GM12878 (cell line): Measurements from ENCODE around the gene SUGP2. TPM values are rescaled to one million over a fixed set of nuclear protein-coding genes. Genes with fewer than 3 reads are reported as not detected.

ENCODE experiments used
- ATAC-seq: fragments of 200-7000 bp; cut with Tn5 transposase; 3 replicates; pipeline ENCODE4 v1.9.1; 2020; ENCODE audit warnings: mild to moderate bottlenecking, moderate library complexity
- BruUV-seq: library from RNA; stranded (reverse); fragments of 400-500 nt; replicated peaks from 2 replicates; lab custom pipeline; 2021; lab: Mats Ljungman, UMichigan
- CTCF ChIA-PET: fragments of 300-600 bp; sonication (Branson Sonifier 250); formaldehyde crosslinking; extraction: SDS; loops from one replicate; lab custom pipeline; 2021; ENCODE audit warnings: inconsistent platforms; lab: Yijun Ruan, JAX
- POLR2A ChIA-PET: fragments of 350-600 bp; formaldehyde crosslinking; extraction: SDS; loops from one replicate; lab custom pipeline; 2021; ENCODE audit warnings: inconsistent platforms; lab: Charles Lee
- RAD21 ChIA-PET: fragments of 300-600 bp; sonication (Branson Sonifier 250); formaldehyde crosslinking; loops from one replicate; lab custom pipeline; 2023; ENCODE audit warnings: antibody characterized with exemption; ENCODE audit not compliant: unreplicated experiment; lab: Charles Lee
- SMC1A ChIA-PET: fragments of 300-600 bp; sonication (Branson Sonifier 250); formaldehyde crosslinking; loops from one replicate; lab custom pipeline; 2023; ENCODE audit not compliant: unreplicated experiment, uncharacterized antibody; lab: Charles Lee
- DNase-seq: peaks from one replicate; pipeline ENCODE4 v3.0.0-alpha.2; 2011; ENCODE audit warnings: low read depth, low spot score
- FAIRE-seq: peaks from 3 replicates; lab custom pipeline; 2011; peaks lifted over from hg19 to GRCh38; lab: Jason Lieb, UNC
- H2AFZ ChIP-seq: 2 replicates; pipeline ENCODE4 v1.6.0; 2011; ENCODE audit warnings: low read depth, low read length, control low read depth; ENCODE audit not compliant: control insufficient read depth
- H3K27ac ChIP-seq: 2 replicates; pipeline ENCODE4 v1.5.1; 2011; ENCODE audit warnings: control low read depth; ENCODE audit not compliant: control insufficient read depth, insufficient read depth
- H3K27me3 ChIP-seq, 2 experiments: replicated peaks in 1 of 2; 2 replicates each; pipeline versions ENCODE4 v1.6.0 to v1.6.1; 2011; ENCODE audit warnings: low read length in 1 of 2; ENCODE audit not compliant: control insufficient read depth in 2 of 2, insufficient read depth in 2 of 2
- H3K36me3 ChIP-seq, 2 experiments: 2 replicates each; pipeline ENCODE4 v1.5.1; 2011; ENCODE audit warnings: low read length in 1 of 2; ENCODE audit not compliant: control insufficient read depth in 2 of 2, insufficient read depth in 2 of 2
- H3K4me1 ChIP-seq: 2 replicates; pipeline ENCODE4 v1.6.1; 2011; ENCODE audit warnings: mild to moderate bottlenecking, low read length, moderate library complexity, mixed read lengths; ENCODE audit not compliant: control insufficient read depth, insufficient read depth
- H3K4me2 ChIP-seq: 2 replicates; pipeline ENCODE4 v1.6.0; 2011; ENCODE audit warnings: control low read depth; ENCODE audit not compliant: control insufficient read depth, insufficient read depth
- H3K4me3 ChIP-seq: fragments of 200-600 bp; sonication (generic); 2 replicates; pipeline ENCODE4 v1.5.1; 2016
- H3K79me2 ChIP-seq: 2 replicates; pipeline ENCODE4 v1.6.0; 2011; ENCODE audit warnings: low read length; ENCODE audit not compliant: control insufficient read depth, insufficient read depth
- H3K9ac ChIP-seq: 2 replicates; pipeline ENCODE4 v1.8.0; 2011; ENCODE audit warnings: low read length, control low read depth, mixed read lengths; ENCODE audit not compliant: control insufficient read depth, insufficient read depth
- H3K9me3 ChIP-seq: replicated peaks from 3 replicates; pipeline ENCODE4 v1.5.1; 2011; ENCODE audit warnings: mild to moderate bottlenecking, low read length; ENCODE audit not compliant: control insufficient read depth, insufficient read depth
- H4K20me1 ChIP-seq: 2 replicates; pipeline ENCODE4 v1.6.0; 2011; ENCODE audit not compliant: control insufficient read depth, insufficient read depth
- CBX3 ChIP-seq: fragments of 200-600 bp; sonication (generic); IDR thresholded peaks from 2 replicates; pipeline ENCODE4 v1.6.1; 2016; ENCODE audit warnings: low read depth, borderline replicate concordance
- SUZ12 ChIP-seq: fragments of 200-600 bp; sonication (generic); IDR thresholded peaks from one replicate; pipeline ENCODE4 v1.6.1; 2018; ENCODE audit warnings: antibody characterized with exemption, mild to moderate bottlenecking; ENCODE audit not compliant: unreplicated experiment
- ZNF217 ChIP-seq: fragments of 450-650 bp; IDR thresholded peaks from 2 replicates; pipeline ENCODE4 v1.6.1; 2017; ENCODE audit warnings: antibody characterized with exemption, mild to moderate bottlenecking
- ZNF24 ChIP-seq: fragments of 450-650 bp; IDR thresholded peaks from 2 replicates; pipeline ENCODE4 v1.6.1; 2017; ENCODE audit warnings: antibody characterized with exemption, mild to moderate bottlenecking
- WGBS: methylation state at CpG from one replicate; pipeline ENCODE4 v1.1.6; 2016; ENCODE audit warnings: low lambda C conversion rate; ENCODE audit not compliant: insufficient replicate concordance, insufficient coverage; ENCODE audit errors: missing lambda C conversion rate; 5-methylcytosine and 5-hydroxymethylcytosine counted together
- in situ Hi-C: fragments of 300-500 bp; cut with MboI; formaldehyde crosslinking; loops from 9 replicates; pipeline ENCODE4 v1.14.3; 2018; ENCODE audit warnings: mixed read lengths
- intact Hi-C: fragments of 100-400 bp; cut with micrococcal nuclease; formaldehyde crosslinking; loops from one replicate; pipeline ENCODE4 v1.14.2; 2022; ENCODE audit not compliant: unreplicated experiment
- polyA plus RNA-seq, 11 experiments: library from polyadenylated mRNA; depleted of rRNA in 4 of 11; unstranded in 6 of 11; stranded (reverse) in 5 of 11; fragments of >200 nt; fragmentation: Nextera tagmentation in 4 of 11; fragmentation: Illumina TruSeq in 1 of 11; extraction: Ambion mirVana in 4 of 11; extraction: Trizol in 1 of 11; gene quantifications; 1 replicate in 1 of 11; 2 replicates in 10 of 11; pipeline versions ENCODE4 v1.2.1 to v1.2.3, GENCODE V29; 2011 to 2016; ENCODE audit warnings: inconsistent platforms in 2 of 11, missing spikeins in 2 of 11, low read depth in 1 of 11
- total RNA-seq, 4 experiments: library from RNA; depleted of rRNA in 3 of 4; stranded (reverse); fragments of >200 nt in 3 of 4; fragmentation: Illumina TruSeq in 1 of 4; extraction: Trizol in 1 of 4; gene quantifications; 2 replicates each; pipeline versions ENCODE4 v1.2.1 to v1.2.3, GENCODE V29; 2013 to 2021
- TF ChIP-seq, protein P1 (sequence below): IDR thresholded peaks from 2 replicates; pipeline ENCODE4 v1.6.1; 2011; ENCODE audit warnings: mild to moderate bottlenecking, low read depth, low read length, moderate library complexity; ENCODE audit not compliant: insufficient replicate concordance

The SUGP2 gene
- total and polyA plus RNA-seq, 10 of the 15 experiments (the other 5 are each of a cell fraction or from before 2014, with no cell fraction given) = 15.0 to 120 (median 57.2) TPM

DNA sequence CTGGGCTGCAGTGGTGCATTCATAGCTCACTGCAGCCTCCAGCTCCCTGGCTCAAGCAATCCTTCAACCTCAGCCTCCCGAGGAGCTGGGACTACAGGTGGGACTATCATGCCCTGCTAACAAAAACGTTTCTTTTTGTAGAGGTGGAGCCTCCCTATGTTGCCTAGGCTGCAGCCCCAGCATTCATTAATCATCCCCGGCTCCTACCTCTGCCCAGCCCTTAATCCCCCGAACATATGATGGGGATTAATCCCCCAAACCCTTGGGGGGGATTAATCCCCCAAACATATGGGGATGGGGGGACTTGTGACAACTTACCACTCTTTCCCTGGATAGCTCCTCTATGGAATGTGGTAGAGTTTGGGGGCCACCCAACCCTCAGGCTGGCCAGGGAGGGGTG is 45.9 kb downstream of the SUGP2 start:
- ATAC-seq (no peak), DNase-seq (no peak), FAIRE-seq (no peak)
- RAD21 ChIA-PET = interaction anchor here (2.0 kb wide), 1 partner anchor 68 kb away, joined by 10 read pairs; the partner anchor contains the start of genes COPE and DDX49
- Histone ChIP-seq H3K27ac (no peak overlapping the region), H3K9me3 (no peaks in the 10 kb centered on the region), H3K9ac (no peak overlapping the region), H3K79me2 (no peaks in the 10 kb centered on the region), H2AFZ (no peak overlapping the region), H3K4me3 (no peak overlapping the region), H3K27me3 (peaks cover 0 to 4% of the 10 kb centered on the region in 2 experiments; a peak in 2 of 4 replicates), H3K4me2 (no peak overlapping the region)
- POLR2A ChIA-PET = interaction anchor here (1.3 kb wide), 1 partner anchor 68 kb away, joined by 3 read pairs; the partner anchor contains the start of genes COPE and DDX49
- CTCF ChIA-PET = interaction anchor here (0.5 to 2.1 kb wide), 15 partner anchors 8 to 667 kb away, joined by 3 to 10 read pairs (median 3); partner anchors contain the start of genes COPE, DDX49 and REX1BD
- WGBS = 27% methylated on average over 4 of the region's 4 CpGs
- intact Hi-C loops = no loop called here
- TF ChIP-seq SUZ12 (no peak), CBX3 (no peak), ZNF217 (no peak)
- TF ChIP-seq, all 136 proteins: peak for 0
- H4K20me1 ChIP-seq = no peaks in the 10 kb centered on the region
- no TSS peak for BruUV-seq
- SMC1A ChIA-PET = interaction anchor here (0.9 to 2.0 kb wide), 9 partner anchors 19 to 467 kb away, joined by 3 to 7 read pairs (median 4); partner anchors contain the start of genes COPE and DDX49
- in situ Hi-C loops = no loop called here
- peaks cover under 1 to 4% of the 10 kb centered on the region in 2 experiments; a peak in 3 of 4 replicates for H3K36me3 ChIP-seq
- no peaks in the 10 kb centered on the region for H3K4me1 ChIP-seq

DNA sequence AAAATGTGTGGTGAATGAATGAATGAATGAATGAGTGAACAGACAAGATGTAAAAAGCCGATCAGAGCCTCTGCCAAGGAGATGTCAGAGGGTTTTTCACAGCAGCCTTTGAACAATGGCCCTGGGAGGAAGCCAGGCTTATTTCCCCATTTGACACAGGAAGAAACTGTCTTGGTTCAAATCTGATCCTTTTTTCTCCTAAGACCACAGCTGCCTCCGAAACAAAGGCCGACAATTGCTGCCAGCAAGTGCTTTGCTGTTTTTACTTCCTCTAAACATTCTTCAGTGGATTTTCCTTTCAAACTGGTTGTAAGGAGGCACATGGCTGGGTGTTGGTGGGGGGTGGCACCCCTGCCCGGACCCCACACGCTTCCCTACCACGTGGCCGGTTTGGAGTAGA is 48.1 kb downstream of the SUGP2 start:
- ChIA-PET CTCF (interaction anchor here (1.2 kb wide), 1 partner anchor 136 kb away, joined by 3 read pairs; no protein-coding TSS in a partner anchor), SMC1A (interaction anchor here (2.0 kb wide), 1 partner anchor 26 kb away, joined by 4 read pairs; no protein-coding TSS in a partner anchor), RAD21 (no interaction called here), POLR2A (no interaction called here)
- H3K4me1 ChIP-seq = no peaks in the 10 kb centered on the region
- H2AFZ ChIP-seq = no peak overlapping the region
- H3K79me2 ChIP-seq = no peaks in the 10 kb centered on the region
- in situ Hi-C loops (no loop called here), intact Hi-C loops (no loop called here)
- DNase-seq (no peak), FAIRE-seq (no peak), ATAC-seq (no peak)
- H3K36me3 ChIP-seq = no peaks in the 10 kb centered on the region; a peak in 1 of 4 replicates
- no peaks in the 10 kb centered on the region for H3K9me3 ChIP-seq
- BruUV-seq = no TSS peak
- no peak overlapping the region for H3K27ac ChIP-seq
- peaks cover 0 to 4% of the 10 kb centered on the region in 2 experiments; a peak in 2 of 4 replicates for H3K27me3 ChIP-seq
- 11% methylated on average over 7 of the region's 7 CpGs for WGBS
- H3K4me3 ChIP-seq = no peak overlapping the region
- H4K20me1 ChIP-seq = no peaks in the 10 kb centered on the region
- H3K9ac ChIP-seq = no peak overlapping the region
- TF ChIP-seq, protein P1, sequence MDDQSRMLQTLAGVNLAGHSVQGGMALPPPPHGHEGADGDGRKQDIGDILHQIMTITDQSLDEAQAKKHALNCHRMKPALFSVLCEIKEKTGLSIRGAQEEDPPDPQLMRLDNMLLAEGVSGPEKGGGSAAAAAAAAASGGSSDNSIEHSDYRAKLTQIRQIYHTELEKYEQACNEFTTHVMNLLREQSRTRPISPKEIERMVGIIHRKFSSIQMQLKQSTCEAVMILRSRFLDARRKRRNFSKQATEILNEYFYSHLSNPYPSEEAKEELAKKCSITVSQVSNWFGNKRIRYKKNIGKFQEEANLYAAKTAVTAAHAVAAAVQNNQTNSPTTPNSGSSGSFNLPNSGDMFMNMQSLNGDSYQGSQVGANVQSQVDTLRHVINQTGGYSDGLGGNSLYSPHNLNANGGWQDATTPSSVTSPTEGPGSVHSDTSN = no peak
- TF ChIP-seq ZNF24 = peak; percentile 87
- H3K4me2 ChIP-seq = 0 out of 2 replicates have a peak overlapping the region, but pooled peaks have one; percentile 32
